ENCODE measurements around the gene SUMO2. TPM values are rescaled to one million over a fixed set of nuclear protein-coding genes. Genes with fewer than 3 reads are reported as not detected.
"Not testable (repeated sequence)": the region's sequence is repeated elsewhere in the genome, so short reads cannot be mapped to it uniquely, and the experiment has no call there.

The SUMO2 gene
- total RNA-seq, 4 donors from 2014 or later = 38.1 to 62.9 (median 59.8) TPM

DNA sequence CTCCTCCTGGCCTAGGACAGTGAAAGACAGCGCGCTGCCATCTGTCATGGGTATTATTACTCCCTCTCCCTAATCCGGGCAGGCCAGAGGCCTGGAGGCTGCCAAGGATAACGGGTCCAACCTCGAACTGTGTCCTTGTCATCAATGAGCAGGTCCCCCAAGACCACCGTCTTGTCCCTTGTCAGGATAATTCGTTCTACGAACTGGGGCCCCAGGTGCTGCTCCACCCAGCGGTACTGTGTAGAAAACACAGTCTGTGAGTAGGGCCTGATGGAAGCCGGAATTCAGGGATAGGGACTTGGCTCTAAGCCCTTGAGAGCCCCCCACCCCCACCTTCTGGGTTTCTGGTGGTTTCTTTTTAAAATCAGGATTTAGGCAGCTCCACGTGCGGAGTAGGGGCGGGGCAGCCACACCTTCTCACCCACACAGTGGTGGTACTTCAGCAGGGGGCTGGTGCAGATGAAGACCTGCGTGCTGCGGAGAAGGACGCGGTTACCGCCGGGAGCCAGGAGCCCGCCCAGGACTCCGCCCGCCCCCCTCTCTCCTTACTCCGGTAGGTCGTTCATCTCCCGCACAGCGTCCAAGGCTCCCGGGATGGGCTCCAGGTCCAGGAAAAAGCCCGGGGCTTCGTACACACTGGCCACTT lies 52.0 kb downstream of the SUMO2 start:
- peaks cover 0 to 22% (median 0%) of the 10 kb centered on the region in 3 donors for H3K36me3 ChIP-seq
- H3K27me3 ChIP-seq = no peaks in the 10 kb centered on the region
- no peak for DNase-seq (ENCODE audit: low spot score in 2 of 2)

DNA sequence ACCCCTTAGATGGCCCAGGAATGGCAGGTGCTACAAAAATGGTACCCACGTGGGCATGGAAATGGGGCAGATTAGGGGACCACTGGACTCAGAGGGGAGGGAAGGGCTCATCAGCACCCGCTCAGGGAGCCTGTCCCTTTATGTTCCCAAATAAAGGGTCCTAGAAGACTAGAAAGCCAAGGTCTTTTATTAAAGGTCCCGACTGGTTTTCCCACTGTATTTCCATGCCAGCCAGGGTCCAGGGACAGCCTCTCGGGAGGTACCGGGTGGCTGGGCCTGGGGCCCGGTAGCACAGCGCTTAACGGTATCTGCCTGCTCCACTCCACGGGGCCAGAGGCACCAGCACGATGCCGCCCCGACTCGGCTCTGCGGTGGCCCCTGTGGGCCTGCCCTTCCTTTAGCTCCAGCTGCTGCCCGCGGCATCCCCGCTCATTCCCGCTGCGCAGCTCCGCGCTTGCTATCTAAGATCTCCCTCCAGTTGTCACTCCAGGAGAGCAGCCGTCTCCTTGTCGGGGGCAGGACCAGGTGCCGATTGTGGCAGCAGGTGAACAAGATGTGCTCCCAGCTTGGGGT lies 52.6 kb downstream of the SUMO2 start:
- Histone ChIP-seq H3K4me1 (peaks cover 0 to 19% (median 6%) of the 10 kb centered on the region in 4 donors), H3K27ac (peak overlapping the region in 3 of 4 donors; percentile 90 to 93 (median 91)), H3K9me3 (no peaks in the 10 kb centered on the region), H3K27me3 (no peaks in the 10 kb centered on the region), H3K36me3 (peaks cover 0 to 21% (median 0%) of the 10 kb centered on the region in 3 donors), H3K4me3 (peak overlapping the region in 1 of 4 donors; percentile 76)
- DNase-seq (ENCODE audit: low spot score in 2 of 2) = no peak
- TF ChIP-seq EP300 (IDR thresholded peaks at IDR 0.05) (no peak), POLR2A (IDR thresholded peaks at IDR 0.05) (no peak)
- TF ChIP-seq, protein P1, sequence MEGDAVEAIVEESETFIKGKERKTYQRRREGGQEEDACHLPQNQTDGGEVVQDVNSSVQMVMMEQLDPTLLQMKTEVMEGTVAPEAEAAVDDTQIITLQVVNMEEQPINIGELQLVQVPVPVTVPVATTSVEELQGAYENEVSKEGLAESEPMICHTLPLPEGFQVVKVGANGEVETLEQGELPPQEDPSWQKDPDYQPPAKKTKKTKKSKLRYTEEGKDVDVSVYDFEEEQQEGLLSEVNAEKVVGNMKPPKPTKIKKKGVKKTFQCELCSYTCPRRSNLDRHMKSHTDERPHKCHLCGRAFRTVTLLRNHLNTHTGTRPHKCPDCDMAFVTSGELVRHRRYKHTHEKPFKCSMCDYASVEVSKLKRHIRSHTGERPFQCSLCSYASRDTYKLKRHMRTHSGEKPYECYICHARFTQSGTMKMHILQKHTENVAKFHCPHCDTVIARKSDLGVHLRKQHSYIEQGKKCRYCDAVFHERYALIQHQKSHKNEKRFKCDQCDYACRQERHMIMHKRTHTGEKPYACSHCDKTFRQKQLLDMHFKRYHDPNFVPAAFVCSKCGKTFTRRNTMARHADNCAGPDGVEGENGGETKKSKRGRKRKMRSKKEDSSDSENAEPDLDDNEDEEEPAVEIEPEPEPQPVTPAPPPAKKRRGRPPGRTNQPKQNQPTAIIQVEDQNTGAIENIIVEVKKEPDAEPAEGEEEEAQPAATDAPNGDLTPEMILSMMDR (IDR thresholded peaks at IDR 0.05) = no peak
- 74 to 78% methylated on average over 24 of the region's 24 CpGs for WGBS, 2 donors

More for the DNA sequence above, 52.0 kb downstream of the SUMO2 start:
- H3K27ac ChIP-seq = peak overlapping the region; percentile 75 to 93 (median 90)
- H3K4me1 ChIP-seq = peaks cover 0 to 19% (median 6%) of the 10 kb centered on the region in 4 donors
- WGBS, 2 donors = 10 to 14% methylated on average over 26 to 29 of the region's 29 CpGs
- H3K9me3 ChIP-seq = no peaks in the 10 kb centered on the region
- H3K4me3 ChIP-seq = peak overlapping the region; percentile 72 to 81 (median 78)
- TF ChIP-seq EP300 (IDR thresholded peaks at IDR 0.05) = no peak
- TF ChIP-seq, protein P1 (IDR thresholded peaks at IDR 0.05) = peak in 4 of 5 experiments; percentile 20 to 45 (median 37)

DNA sequence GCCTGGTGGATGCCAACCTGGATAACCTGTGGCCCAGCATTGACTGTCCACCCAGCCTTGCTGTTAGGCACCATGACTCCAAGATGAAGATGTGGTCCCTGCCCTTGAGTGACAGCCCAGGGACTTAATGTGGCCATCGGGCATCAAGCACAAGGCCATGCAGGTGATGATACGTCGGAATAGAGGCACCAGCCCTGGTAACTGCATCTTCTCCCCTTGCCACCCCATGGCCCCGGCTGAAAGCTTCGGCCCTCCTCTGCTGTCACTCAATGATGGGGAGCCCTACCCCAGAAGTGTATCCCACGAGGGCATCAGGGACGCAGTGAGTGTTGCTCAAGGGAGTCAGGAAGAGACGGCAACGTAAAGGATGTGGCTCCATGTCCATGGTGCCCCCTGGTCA lies 53.2 kb downstream of the SUMO2 start:
- no peak overlapping the region for H3K4me3 ChIP-seq
- no peak for DNase-seq (ENCODE audit: low spot score in 2 of 2)
- H3K9me3 ChIP-seq = no peaks in the 10 kb centered on the region
- WGBS, 2 donors = 81 to 87% methylated on average over 9 of the region's 9 CpGs
- no peaks in the 10 kb centered on the region for H3K27me3 ChIP-seq
- TF ChIP-seq, protein P1 (IDR thresholded peaks at IDR 0.05) = no peak
- no peak for TF ChIP-seq POLR2A (IDR thresholded peaks at IDR 0.05)
- TF ChIP-seq EP300 (IDR thresholded peaks at IDR 0.05) = no peak
- H3K36me3 ChIP-seq = peaks cover 0 to 21% (median 0%) of the 10 kb centered on the region in 3 donors
- H3K4me1 ChIP-seq = peaks cover 0 to 21% (median 6%) of the 10 kb centered on the region in 4 donors
- H3K27ac ChIP-seq = no peak overlapping the region

DNA sequence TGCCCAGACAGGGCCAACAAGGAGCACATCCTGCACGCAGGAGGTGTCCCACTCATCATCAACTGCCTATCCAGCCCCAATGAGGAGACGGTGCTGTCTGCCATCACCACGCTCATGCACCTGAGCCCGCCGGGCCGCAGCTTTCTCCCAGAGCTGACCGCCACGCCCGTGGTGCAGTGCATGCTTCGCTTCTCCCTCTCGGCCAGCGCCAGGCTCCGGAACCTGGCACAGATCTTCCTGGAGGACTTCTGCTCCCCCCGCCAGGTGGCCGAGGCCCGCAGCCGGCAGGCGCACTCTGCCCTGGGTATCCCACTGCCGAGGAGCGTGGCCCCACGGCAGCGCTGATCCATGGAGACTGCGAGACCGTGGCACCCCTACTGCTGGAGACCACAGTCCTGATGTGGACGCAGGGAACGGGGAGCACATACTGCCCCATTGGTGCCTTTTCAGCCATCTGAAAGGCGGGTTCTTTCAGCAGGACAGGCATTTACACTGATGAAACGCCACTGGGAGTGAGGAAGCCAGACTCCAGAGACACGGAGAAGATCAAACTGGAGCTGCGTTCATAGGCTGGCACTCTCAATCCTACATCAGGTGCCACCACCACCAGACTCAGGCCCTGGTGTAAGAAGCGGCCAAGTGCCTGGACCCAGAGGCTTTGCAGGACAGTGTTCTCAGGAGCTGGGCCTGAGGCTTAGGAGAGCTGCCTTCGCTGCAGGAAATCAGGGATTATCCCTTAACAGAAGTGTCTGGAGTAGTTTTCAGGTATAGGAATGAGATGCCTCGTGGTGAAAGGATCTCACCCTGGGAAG lies 53.9 kb downstream of the SUMO2 start:
- no peaks in the 10 kb centered on the region for H3K27me3 ChIP-seq
- no peak overlapping the region for H3K27ac ChIP-seq
- TF ChIP-seq EP300 (IDR thresholded peaks at IDR 0.05) = no peak
- TF ChIP-seq, protein P1 (IDR thresholded peaks at IDR 0.05) = no peak
- TF ChIP-seq POLR2A (IDR thresholded peaks at IDR 0.05) = no peak
- DNase-seq (ENCODE audit: low spot score in 2 of 2) = no peak
- H3K4me1 ChIP-seq = peaks cover 0 to 28% (median 9%) of the 10 kb centered on the region in 4 donors
- 84 to 85% methylated on average over 19 to 33 of the region's 33 CpGs for WGBS, 2 donors
- H3K36me3 ChIP-seq = peaks cover 0 to 21% (median 0%) of the 10 kb centered on the region in 3 donors
- H3K9me3 ChIP-seq = no peaks in the 10 kb centered on the region
- no peak overlapping the region for H3K4me3 ChIP-seq

DNA sequence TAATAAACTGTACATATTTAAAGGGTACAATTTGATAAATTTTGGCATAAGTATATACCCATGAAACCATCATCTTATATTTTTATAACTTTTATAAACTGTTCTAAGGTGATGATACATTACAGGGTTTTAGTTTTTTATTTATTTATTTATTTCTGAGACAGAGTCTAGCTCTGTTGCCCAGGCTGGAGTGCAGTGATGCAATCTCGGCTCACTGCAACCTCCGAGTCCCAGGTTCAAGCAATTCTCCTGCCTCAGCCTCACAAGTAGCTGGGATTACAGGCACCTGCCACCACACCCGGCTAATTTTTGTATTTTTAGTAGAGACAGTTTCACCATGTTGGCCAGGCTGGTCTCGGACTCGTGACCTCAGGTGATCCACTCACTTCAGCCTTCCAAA lies 54.8 kb downstream of the SUMO2 start:
- not testable (repeated sequence) for H3K9me3 ChIP-seq; H3K4me3 ChIP-seq; DNase-seq (ENCODE audit: low spot score in 2 of 2); H3K27ac ChIP-seq; H3K27me3 ChIP-seq
- Histone ChIP-seq H3K36me3 (peaks cover 0 to 21% (median 0%) of the 10 kb centered on the region in 3 donors), H3K4me1 (peaks cover 0 to 28% (median 9%) of the 10 kb centered on the region in 4 donors)
- 84 to 94% methylated on average over 5 of the region's 5 CpGs for WGBS, 2 donors
